Epithelial cell of esophagus (primary cell): ENCODE data around the gene LRP8.

Experiments used
- DNase-seq: peaks from one replicate; pipeline ENCODE4 v3.0.0; 2010; ENCODE audit warnings: low read depth
- H3K4me3 ChIP-seq: 2 replicates; pipeline ENCODE4 v1.5.1; 2011; ENCODE audit warnings: mild to moderate bottlenecking, low read length, control low read depth
- TF ChIP-seq, protein P1 (sequence below): IDR thresholded peaks from 2 replicates; pipeline ENCODE4 v1.5.1; 2011; ENCODE audit warnings: low read depth, mild to moderate bottlenecking, low read length, control low read depth, inconsistent platforms; ENCODE audit not compliant: insufficient read depth; ENCODE audit errors: missing control alignments

LRP8 gene

DNA sequence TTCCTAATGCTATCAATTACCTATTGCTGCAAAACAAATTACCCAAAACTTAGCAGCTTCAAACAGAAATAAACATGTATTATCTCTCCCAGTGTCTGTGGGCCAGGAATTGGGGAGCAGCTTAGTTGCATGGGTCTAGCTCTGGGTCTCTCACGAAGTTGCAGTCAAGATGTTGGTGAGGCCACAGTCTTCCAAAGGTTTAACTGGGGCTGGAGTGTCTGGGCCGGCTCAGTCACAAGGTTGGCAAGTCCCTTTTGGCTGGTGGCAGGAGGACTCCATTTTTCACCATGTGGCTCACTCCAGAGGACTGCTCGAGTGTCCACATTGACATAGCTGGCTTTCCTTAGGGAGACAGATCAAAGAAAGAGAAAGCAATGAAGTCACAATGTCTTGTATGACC is 5.0 kb upstream of the LRP8 start:
- TF ChIP-seq, protein P1, sequence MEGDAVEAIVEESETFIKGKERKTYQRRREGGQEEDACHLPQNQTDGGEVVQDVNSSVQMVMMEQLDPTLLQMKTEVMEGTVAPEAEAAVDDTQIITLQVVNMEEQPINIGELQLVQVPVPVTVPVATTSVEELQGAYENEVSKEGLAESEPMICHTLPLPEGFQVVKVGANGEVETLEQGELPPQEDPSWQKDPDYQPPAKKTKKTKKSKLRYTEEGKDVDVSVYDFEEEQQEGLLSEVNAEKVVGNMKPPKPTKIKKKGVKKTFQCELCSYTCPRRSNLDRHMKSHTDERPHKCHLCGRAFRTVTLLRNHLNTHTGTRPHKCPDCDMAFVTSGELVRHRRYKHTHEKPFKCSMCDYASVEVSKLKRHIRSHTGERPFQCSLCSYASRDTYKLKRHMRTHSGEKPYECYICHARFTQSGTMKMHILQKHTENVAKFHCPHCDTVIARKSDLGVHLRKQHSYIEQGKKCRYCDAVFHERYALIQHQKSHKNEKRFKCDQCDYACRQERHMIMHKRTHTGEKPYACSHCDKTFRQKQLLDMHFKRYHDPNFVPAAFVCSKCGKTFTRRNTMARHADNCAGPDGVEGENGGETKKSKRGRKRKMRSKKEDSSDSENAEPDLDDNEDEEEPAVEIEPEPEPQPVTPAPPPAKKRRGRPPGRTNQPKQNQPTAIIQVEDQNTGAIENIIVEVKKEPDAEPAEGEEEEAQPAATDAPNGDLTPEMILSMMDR, result no peak
- no peak overlapping the region for H3K4me3 ChIP-seq
- no peak for DNase-seq

DNA sequence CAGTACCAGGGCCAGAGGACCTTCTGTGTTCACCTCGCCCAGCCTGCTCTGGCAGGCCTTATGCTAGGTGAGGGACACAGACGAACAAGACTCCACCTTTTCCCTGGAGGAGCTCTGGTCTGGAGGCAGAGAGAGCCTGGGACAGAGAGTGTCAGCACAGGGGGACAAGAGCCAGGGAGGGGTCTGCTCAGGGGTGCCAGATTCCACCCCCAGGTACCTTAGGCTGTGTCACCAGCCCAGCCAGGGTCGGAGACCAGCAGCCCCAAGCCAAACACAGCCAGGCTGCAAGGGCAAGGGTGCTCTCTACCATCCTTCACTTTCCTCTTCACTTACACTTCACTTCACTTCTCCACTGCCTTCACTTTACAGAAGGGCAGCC is 4.3 kb upstream of the LRP8 start:
- DNase-seq, result no peak
- TF ChIP-seq, protein P1, result no peak
- no peak overlapping the region for H3K4me3 ChIP-seq

DNA sequence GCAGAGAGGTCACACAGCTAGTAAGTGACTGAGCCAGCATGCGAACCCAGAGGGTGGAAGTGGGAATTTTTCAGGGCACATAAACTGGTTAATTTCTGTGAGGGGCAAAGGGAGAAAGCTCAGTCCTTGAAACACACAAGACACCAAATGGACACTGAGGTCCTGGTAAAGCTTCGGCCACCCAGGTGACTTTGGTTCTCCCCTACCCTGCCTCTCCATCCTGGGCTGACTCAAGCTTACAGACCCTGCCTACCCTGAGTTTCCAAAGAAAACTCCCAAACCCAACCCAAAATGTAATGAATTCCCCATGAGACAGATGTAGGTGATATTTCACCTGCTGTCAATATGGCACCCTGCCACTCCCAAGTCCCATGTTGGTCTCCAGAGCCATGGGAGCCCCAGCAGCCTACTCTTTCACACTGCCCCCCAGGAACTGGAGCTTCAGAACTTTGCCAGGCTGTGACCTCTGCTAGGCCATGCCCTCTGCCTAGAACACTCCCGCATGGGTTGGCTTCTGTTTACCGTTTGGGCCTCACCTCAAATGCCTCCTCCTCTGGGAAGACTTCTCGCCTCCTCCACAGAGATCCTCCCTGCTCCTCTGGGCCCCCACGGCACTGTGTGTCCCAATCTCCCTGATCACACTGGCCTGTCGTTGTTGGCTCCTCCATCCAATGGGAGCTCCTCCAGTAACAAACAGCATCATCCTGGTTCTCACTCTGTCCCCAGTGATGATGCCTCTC is 3.7 kb upstream of the LRP8 start:
- TF ChIP-seq, protein P1, result no peak
- H3K4me3 ChIP-seq, result no peak overlapping the region
- DNase-seq, result no peak

DNA sequence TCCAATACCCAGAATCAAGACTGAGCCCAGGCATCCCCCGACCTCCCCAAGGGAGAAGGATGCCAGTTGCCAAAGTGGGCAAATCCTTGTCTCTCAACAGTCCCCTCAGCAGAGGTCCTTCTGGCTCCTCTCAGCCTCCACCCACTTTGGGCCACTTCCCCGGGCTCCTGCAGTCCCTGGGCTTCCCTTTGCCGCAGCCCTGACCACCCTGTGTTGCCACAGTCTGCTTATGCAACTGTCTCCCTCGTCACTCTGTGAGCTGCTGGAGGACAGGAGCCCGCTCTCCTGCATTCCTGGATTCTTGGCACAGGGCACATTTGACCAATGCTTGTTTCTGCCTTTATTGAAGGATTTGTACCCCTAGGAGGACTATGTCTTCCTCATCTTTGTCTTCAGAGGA is 2.9 kb upstream of the LRP8 start:
- TF ChIP-seq, protein P1, result no peak
- DNase-seq, result peak; percentile 33

GRCh38 chr1:53328541-53329499 is 950 bp upstream of the LRP8 start:
- TF ChIP-seq, protein P1, result no peak
- DNase-seq, result peak; percentile 14
- H3K4me3 ChIP-seq, result no peak overlapping the region

More for the DNA sequence above, 2.9 kb upstream of the LRP8 start:
- no peak overlapping the region for H3K4me3 ChIP-seq

GRCh38 chr1:53327182-53327913 is 522 bp downstream of the LRP8 start:
- peak; percentile 33 for DNase-seq
- TF ChIP-seq, protein P1, result no peak
- peak overlapping the region; percentile 61 for H3K4me3 ChIP-seq
